ENCODE data around the gene ST3GAL3. TPM values are rescaled to one million over a fixed set of nuclear protein-coding genes. Genes with fewer than 3 reads are reported as not detected.
A peak's percentile ranks its signal among the peaks of the same experiment; 100 is the strongest.

The ST3GAL3 gene
- total RNA-seq, 2 donors from 2014 or later, result 26.3 to 36.0 TPM

- ATAC-seq (ENCODE audit: insufficient number of reproducible peaks, low FRiP score, low read depth) (no peak), DNase-seq (ENCODE audit: low spot score) (no peak)
- no peak overlapping the region for H3K4me3 ChIP-seq
- TF ChIP-seq, protein P1, sequence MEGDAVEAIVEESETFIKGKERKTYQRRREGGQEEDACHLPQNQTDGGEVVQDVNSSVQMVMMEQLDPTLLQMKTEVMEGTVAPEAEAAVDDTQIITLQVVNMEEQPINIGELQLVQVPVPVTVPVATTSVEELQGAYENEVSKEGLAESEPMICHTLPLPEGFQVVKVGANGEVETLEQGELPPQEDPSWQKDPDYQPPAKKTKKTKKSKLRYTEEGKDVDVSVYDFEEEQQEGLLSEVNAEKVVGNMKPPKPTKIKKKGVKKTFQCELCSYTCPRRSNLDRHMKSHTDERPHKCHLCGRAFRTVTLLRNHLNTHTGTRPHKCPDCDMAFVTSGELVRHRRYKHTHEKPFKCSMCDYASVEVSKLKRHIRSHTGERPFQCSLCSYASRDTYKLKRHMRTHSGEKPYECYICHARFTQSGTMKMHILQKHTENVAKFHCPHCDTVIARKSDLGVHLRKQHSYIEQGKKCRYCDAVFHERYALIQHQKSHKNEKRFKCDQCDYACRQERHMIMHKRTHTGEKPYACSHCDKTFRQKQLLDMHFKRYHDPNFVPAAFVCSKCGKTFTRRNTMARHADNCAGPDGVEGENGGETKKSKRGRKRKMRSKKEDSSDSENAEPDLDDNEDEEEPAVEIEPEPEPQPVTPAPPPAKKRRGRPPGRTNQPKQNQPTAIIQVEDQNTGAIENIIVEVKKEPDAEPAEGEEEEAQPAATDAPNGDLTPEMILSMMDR (IDR thresholded peaks at IDR 0.05), result no peak
- H3K4me1 ChIP-seq (ENCODE audit: control insufficient read depth in 1 of 2, low read depth in 2 of 2), result peaks cover 0 to 39% of the 10 kb centered on the region in 2 donors
- H3K27me3 ChIP-seq (replicated peaks; ENCODE audit: insufficient read depth), result no peaks in the 10 kb centered on the region
- H3K36me3 ChIP-seq, result no peaks in the 10 kb centered on the region
- H3K9me3 ChIP-seq, result no peaks in the 10 kb centered on the region
- peak overlapping the region in 1 of 2 donors; percentile 38 for H3K27ac ChIP-seq
Observed at GRCh38 chr1:43834280-43835081, 127.1 kb downstream of the ST3GAL3 start.

DNA sequence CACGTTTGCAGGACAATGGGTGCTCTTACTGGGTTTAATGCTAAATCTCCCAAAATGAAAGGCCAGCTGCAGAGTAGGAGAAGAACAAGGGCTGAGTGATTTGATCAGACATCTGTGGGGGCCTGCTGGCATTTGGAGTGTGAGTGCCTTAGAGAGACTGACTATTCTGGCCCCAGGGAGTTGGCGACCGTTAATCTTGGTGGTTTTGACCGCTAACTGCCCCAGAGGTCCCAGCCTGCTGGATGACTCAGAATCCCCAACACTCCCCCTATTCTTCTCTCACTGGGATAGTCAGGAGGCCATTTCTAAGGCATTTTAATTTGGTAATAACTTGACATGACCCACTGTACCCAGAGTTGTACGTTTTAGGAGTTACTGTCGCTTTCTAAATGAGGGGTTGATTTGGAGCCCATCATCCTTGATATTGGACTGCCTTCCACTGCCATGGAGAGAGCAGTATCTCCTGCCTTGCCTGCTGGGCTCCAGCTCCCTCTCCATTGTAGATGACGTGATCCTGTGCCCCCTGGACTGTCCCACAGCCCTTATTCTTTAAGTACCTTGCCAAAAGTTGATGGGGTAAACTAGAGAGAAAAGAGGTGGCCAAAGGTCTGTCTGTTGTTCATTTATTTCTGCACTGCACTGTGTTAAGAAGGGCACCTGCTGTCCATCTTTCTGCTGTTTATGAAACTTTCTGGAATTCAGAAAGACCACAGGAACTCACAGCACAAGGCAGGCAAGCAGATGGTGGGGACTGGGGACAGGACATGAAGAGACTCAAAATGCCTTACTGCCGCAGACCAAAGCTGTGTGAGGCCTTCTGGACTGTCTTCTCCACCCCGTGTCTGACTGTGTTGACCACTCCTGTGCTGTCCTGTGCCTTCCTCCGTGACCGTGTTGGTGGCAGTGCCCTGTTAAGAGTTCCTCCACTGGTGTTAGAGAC, 128.0 kb downstream of the ST3GAL3 start:
- Histone ChIP-seq H3K27ac (peak overlapping the region in 1 of 2 donors; percentile 38), H3K36me3 (no peaks in the 10 kb centered on the region), H3K4me1 (ENCODE audit: control insufficient read depth in 1 of 2, low read depth in 2 of 2) (peaks cover 0 to 44% of the 10 kb centered on the region in 2 donors), H3K4me3 (no peak overlapping the region), H3K27me3 (replicated peaks; ENCODE audit: insufficient read depth) (no peaks in the 10 kb centered on the region), H3K9me3 (no peaks in the 10 kb centered on the region)
- TF ChIP-seq, protein P1 (IDR thresholded peaks at IDR 0.05), result no peak
- DNase-seq (ENCODE audit: low spot score) (no peak), ATAC-seq (ENCODE audit: insufficient number of reproducible peaks, low FRiP score, low read depth) (peak; percentile 44)

- TF ChIP-seq, protein P1 (IDR thresholded peaks at IDR 0.05), result no peak
- H3K27me3 ChIP-seq (replicated peaks; ENCODE audit: insufficient read depth), result no peaks in the 10 kb centered on the region
- no peak overlapping the region for H3K27ac ChIP-seq
- H3K4me1 ChIP-seq (ENCODE audit: control insufficient read depth in 1 of 2, low read depth in 2 of 2), result peaks cover 0 to 44% of the 10 kb centered on the region in 2 donors
- no peak overlapping the region for H3K4me3 ChIP-seq
- no peaks in the 10 kb centered on the region for H3K36me3 ChIP-seq
- DNase-seq (ENCODE audit: low spot score), result no peak
- ATAC-seq (ENCODE audit: insufficient number of reproducible peaks, low FRiP score, low read depth), result no peak
- H3K9me3 ChIP-seq, result no peaks in the 10 kb centered on the region
Observed at GRCh38 chr1:43836267-43836951, 129.1 kb downstream of the ST3GAL3 start.

DNA sequence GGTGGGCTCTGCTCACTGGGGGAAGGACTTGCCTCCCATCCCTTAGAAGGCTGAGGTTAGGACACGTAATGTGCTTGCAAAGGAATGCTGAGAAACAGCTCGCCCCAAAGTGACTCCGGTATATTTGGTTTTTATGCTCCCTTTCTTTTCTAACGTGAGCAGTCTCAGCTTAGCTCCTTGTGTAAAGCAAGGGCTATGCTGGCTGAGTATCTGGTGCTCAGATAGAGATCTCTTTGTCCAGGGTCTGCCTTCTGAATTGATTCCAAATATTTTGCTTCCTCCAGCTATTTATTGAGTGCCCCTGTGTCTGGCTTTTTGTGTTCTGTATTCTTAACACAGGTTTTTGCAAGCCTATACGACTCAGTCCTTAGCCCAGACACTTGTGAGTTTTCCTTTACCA, 131.7 kb downstream of the ST3GAL3 start:
- peak overlapping the region; percentile 42 for H3K4me3 ChIP-seq
- no peak for ATAC-seq (ENCODE audit: insufficient number of reproducible peaks, low FRiP score, low read depth)
- H3K27ac ChIP-seq, result peak overlapping the region; percentile 44 to 60

More for the DNA sequence above, 131.7 kb downstream of the ST3GAL3 start:
- Histone ChIP-seq H3K27me3 (replicated peaks; ENCODE audit: insufficient read depth) (no peaks in the 10 kb centered on the region), H3K36me3 (no peaks in the 10 kb centered on the region), H3K9me3 (no peaks in the 10 kb centered on the region), H3K4me1 (ENCODE audit: control insufficient read depth in 1 of 2, low read depth in 2 of 2) (peaks cover 0 to 44% of the 10 kb centered on the region in 2 donors)
- no peak for DNase-seq (ENCODE audit: low spot score)
- TF ChIP-seq, protein P1 (IDR thresholded peaks at IDR 0.05), result no peak

All from thoracic aorta (tissue), 2 donors.